WTC11 (cell line): ENCODE data around the gene PLEKHM3. TPM values are rescaled to one million over a fixed set of nuclear protein-coding genes. Genes with fewer than 3 reads are reported as not detected.

Experiments
- ATAC-seq: fragments of 200-7000 bp; cut with Tn5 transposase; 2 replicates; pipeline ENCODE4 v1.10.0; 2021; ENCODE audit warnings: mild to moderate bottlenecking, moderate library complexity
- CTCF ChIA-PET: fragments of 300-600 bp; sonication (Branson Sonifier 250); formaldehyde crosslinking; loops from one replicate; lab custom pipeline; 2021; ENCODE audit warnings: antibody characterized with exemption; lab: Charles Lee
- POLR2A ChIA-PET: fragments of 350-600 bp; sonication (Branson Sonifier 250); formaldehyde crosslinking; loops from one replicate; lab custom pipeline; 2021; ENCODE audit warnings: antibody characterized with exemption; lab: Charles Lee
- DNase-seq: peaks from one replicate; pipeline ENCODE4 v3.0.0; 2021; ENCODE audit warnings: low spot score
- H3K27ac Mint-ChIP-seq: 2 replicates; pipeline ENCODE4 v1.8.0; 2021; ENCODE audit warnings: mixed read lengths
- H3K27me3 Mint-ChIP-seq: 2 replicates; pipeline ENCODE4 v1.8.0; 2021; ENCODE audit warnings: low read depth, mild to moderate bottlenecking, moderate library complexity, mixed read lengths
- H3K36me3 Mint-ChIP-seq: 2 replicates; pipeline ENCODE4 v1.8.0; 2021; ENCODE audit warnings: mixed read lengths
- H3K4me1 Mint-ChIP-seq: 2 replicates; pipeline ENCODE4 v1.8.0; 2022; ENCODE audit warnings: mixed read lengths
- H3K4me3 Mint-ChIP-seq: 2 replicates; pipeline ENCODE4 v1.8.0; 2021; ENCODE audit warnings: mild to moderate bottlenecking, moderate library complexity, mixed read lengths
- H3K9me3 Mint-ChIP-seq: 2 replicates; pipeline ENCODE4 v1.8.0; 2021; ENCODE audit warnings: mixed read lengths
- CREB1 ChIP-seq: sonication (generic); formaldehyde crosslinking; IDR thresholded peaks from 2 replicates; pipeline ENCODE4 v1.8.0; 2023; ENCODE audit warnings: mild to moderate bottlenecking, missing genetic modification reagents
- CREM ChIP-seq: sonication (generic); formaldehyde crosslinking; IDR thresholded peaks from 2 replicates; pipeline ENCODE4 v1.8.1; 2022; ENCODE audit warnings: mild to moderate bottlenecking, missing genetic modification reagents, moderate library complexity
- ELF4 ChIP-seq: sonication (generic); formaldehyde crosslinking; IDR thresholded peaks from 2 replicates; pipeline ENCODE4 v1.8.1; 2022; ENCODE audit warnings: low read depth, mild to moderate bottlenecking, moderate library complexity, missing genetic modification reagents
- FOXK1 ChIP-seq: sonication (generic); formaldehyde crosslinking; IDR thresholded peaks from 2 replicates; pipeline ENCODE4 v1.8.0; 2022; ENCODE audit warnings: mild to moderate bottlenecking, moderate library complexity, missing genetic modification reagents
- JAZF1 ChIP-seq: fragments of 250-450 bp; sonication (Bioruptor Pico); IDR thresholded peaks from 2 replicates; pipeline ENCODE4 v1.9.0; 2021; ENCODE audit warnings: moderate library complexity, mild to moderate bottlenecking, inconsistent platforms
- NFE2L1 ChIP-seq: sonication (generic); formaldehyde crosslinking; IDR thresholded peaks from 2 replicates; pipeline ENCODE4 v1.8.1; 2023; ENCODE audit warnings: missing genetic modification reagents
- NFYB ChIP-seq: sonication (generic); formaldehyde crosslinking; conservative IDR thresholded peaks from 2 replicates; pipeline ENCODE4 v1.8.0; 2022; ENCODE audit warnings: low read depth, missing genetic modification reagents
- NR2C2 ChIP-seq: sonication (generic); formaldehyde crosslinking; IDR thresholded peaks from 2 replicates; pipeline ENCODE4 v1.8.0; 2022; ENCODE audit warnings: mild to moderate bottlenecking, missing genetic modification reagents
- OVOL2 ChIP-seq: fragments of 250-450 bp; sonication (Bioruptor Pico); IDR thresholded peaks from 2 replicates; pipeline ENCODE4 v1.9.0; 2021; ENCODE audit warnings: mild to moderate bottlenecking, borderline replicate concordance
- RELA ChIP-seq: sonication (generic); formaldehyde crosslinking; IDR thresholded peaks from 2 replicates; pipeline ENCODE4 v1.8.1; 2022; ENCODE audit warnings: missing genetic modification reagents, mild to moderate bottlenecking, borderline replicate concordance
- ZNF219 ChIP-seq: sonication (generic); formaldehyde crosslinking; IDR thresholded peaks from 2 replicates; pipeline ENCODE4 v1.8.0; 2023; ENCODE audit warnings: missing genetic modification reagents, mild to moderate bottlenecking, borderline replicate concordance
- ZNF232 ChIP-seq: sonication (generic); formaldehyde crosslinking; IDR thresholded peaks from 2 replicates; pipeline ENCODE4 v1.8.0; 2022; ENCODE audit warnings: mild to moderate bottlenecking, missing genetic modification reagents
- ZNF416 ChIP-seq: fragments of 250-450 bp; sonication (Bioruptor Pico); IDR thresholded peaks from 2 replicates; pipeline ENCODE4 v1.9.0; 2021; ENCODE audit warnings: mild to moderate bottlenecking, inconsistent platforms
- total RNA-seq: library from RNA; stranded (reverse); gene quantifications from 3 replicates; pipeline ENCODE4 v1.2.3, GENCODE V29; 2021
- TF ChIP-seq, protein P1 (sequence below): fragments of 250-450 bp; sonication (Bioruptor Pico); IDR thresholded peaks from 2 replicates; pipeline ENCODE4 v1.9.0; 2021; ENCODE audit warnings: moderate library complexity, mild to moderate bottlenecking, inconsistent platforms, borderline replicate concordance
- TF ChIP-seq, protein P2 (sequence below): sonication (generic); formaldehyde crosslinking; IDR thresholded peaks from 2 replicates; pipeline ENCODE4 v1.8.0; 2022; ENCODE audit warnings: mild to moderate bottlenecking, missing genetic modification reagents
- TF ChIP-seq, protein P3 (sequence below): sonication (generic); formaldehyde crosslinking; IDR thresholded peaks from 2 replicates; pipeline ENCODE4 v1.8.1; 2022; ENCODE audit warnings: mild to moderate bottlenecking, moderate library complexity, missing genetic modification reagents
- TF ChIP-seq, protein P4 (sequence below): fragments of 200-600 bp; IDR thresholded peaks from 2 replicates; pipeline ENCODE4 v1.8.0; 2022; ENCODE audit warnings: antibody characterized with exemption
- TF ChIP-seq, protein P5 (sequence below): sonication (generic); formaldehyde crosslinking; IDR thresholded peaks from 2 replicates; pipeline ENCODE4 v1.8.1; 2023; ENCODE audit warnings: mild to moderate bottlenecking, missing genetic modification reagents
- TF ChIP-seq, protein P6 (sequence below): sonication (generic); formaldehyde crosslinking; IDR thresholded peaks from 2 replicates; pipeline ENCODE4 v1.8.1; 2023; ENCODE audit warnings: mild to moderate bottlenecking, missing genetic modification reagents
- TF ChIP-seq, protein P7 (sequence below): sonication (generic); formaldehyde crosslinking; IDR thresholded peaks from 2 replicates; pipeline ENCODE4 v1.8.0; 2022; ENCODE audit warnings: mild to moderate bottlenecking, missing genetic modification reagents

PLEKHM3 gene
- total RNA-seq, 1 experiment from 2014 or later = 5.8 TPM

DNA sequence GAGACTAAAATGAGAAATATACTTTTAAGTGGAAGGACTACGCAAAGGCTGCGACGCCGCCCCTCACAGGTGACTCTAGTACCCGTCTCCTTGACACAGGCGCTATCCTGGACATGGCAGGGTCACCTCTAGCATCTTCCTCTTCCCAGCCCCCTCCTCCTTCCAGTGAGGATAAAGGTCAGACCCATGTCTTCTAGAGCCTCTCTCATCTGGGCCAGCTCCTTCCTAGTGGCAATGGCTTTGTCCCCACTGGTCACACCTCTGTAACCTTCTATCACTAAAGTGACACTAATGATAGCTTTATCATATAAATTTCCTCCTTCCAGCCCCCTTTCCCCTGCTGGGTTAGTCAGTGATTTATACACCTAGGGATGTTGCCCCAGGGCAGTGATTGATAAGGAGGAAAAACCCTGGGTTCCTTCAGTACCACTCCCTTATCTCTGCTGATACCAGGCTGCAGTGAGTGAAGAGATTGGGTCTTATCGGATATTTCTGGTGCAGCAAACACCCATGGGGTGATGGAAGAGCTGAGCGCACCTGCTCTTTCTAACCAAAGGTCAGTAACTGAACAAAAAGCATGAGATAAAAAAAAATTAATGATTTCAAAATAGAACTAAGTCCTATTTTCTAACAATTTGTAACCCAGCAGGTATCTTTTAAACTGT, 193.6 kb downstream of the PLEKHM3 start:
- Mint-ChIP-seq H3K27me3 (no peaks in the 10 kb centered on the region), H3K27ac (no peak overlapping the region), H3K4me3 (no peak overlapping the region), H3K36me3 (no peaks in the 10 kb centered on the region), H3K9me3 (no peaks in the 10 kb centered on the region), H3K4me1 (peaks cover 25% of the 10 kb centered on the region)
- ATAC-seq (peak; percentile 29; the same call in 1 of the 2 replicates), DNase-seq (no peak)
- ChIA-PET POLR2A (no interaction called here), CTCF (interaction anchor here (0.5 kb wide), 1 partner anchor 13 kb away, joined by 3 read pairs; no protein-coding TSS in a partner anchor)
- TF ChIP-seq ELF4 (no peak), NR2C2 (CRISPR knock-in tag) (no peak), NFE2L1 (CRISPR knock-in tag) (no peak), OVOL2 (CRISPR knock-in tag) (no peak), RELA (CRISPR knock-in tag) (no peak), ZNF416 (CRISPR knock-in tag) (no peak), JAZF1 (CRISPR knock-in tag) (no peak), ZNF219 (CRISPR knock-in tag) (no peak), NFYB (CRISPR knock-in tag) (no peak), CREM (CRISPR knock-in tag) (no peak), CREB1 (CRISPR knock-in tag) (no peak), FOXK1 (CRISPR knock-in tag) (no peak), ZNF232 (CRISPR knock-in tag) (no peak)
- TF ChIP-seq, protein P1, sequence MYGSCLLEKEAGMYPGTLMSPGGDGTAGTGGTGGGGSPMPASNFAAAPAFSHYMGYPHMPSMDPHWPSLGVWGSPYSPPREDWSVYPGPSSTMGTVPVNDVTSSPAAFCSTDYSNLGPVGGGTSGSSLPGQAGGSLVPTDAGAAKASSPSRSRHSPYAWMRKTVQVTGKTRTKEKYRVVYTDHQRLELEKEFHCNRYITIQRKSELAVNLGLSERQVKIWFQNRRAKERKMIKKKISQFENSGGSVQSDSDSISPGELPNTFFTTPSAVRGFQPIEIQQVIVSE (CRISPR knock-in tag) = no peak
- TF ChIP-seq, protein P2, sequence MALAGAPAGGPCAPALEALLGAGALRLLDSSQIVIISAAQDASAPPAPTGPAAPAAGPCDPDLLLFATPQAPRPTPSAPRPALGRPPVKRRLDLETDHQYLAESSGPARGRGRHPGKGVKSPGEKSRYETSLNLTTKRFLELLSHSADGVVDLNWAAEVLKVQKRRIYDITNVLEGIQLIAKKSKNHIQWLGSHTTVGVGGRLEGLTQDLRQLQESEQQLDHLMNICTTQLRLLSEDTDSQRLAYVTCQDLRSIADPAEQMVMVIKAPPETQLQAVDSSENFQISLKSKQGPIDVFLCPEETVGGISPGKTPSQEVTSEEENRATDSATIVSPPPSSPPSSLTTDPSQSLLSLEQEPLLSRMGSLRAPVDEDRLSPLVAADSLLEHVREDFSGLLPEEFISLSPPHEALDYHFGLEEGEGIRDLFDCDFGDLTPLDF (CRISPR knock-in tag) = no peak
- TF ChIP-seq, protein P3, sequence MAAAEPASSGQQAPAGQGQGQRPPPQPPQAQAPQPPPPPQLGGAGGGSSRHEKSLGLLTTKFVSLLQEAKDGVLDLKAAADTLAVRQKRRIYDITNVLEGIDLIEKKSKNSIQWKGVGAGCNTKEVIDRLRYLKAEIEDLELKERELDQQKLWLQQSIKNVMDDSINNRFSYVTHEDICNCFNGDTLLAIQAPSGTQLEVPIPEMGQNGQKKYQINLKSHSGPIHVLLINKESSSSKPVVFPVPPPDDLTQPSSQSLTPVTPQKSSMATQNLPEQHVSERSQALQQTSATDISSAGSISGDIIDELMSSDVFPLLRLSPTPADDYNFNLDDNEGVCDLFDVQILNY = no peak
- TF ChIP-seq, protein P4, sequence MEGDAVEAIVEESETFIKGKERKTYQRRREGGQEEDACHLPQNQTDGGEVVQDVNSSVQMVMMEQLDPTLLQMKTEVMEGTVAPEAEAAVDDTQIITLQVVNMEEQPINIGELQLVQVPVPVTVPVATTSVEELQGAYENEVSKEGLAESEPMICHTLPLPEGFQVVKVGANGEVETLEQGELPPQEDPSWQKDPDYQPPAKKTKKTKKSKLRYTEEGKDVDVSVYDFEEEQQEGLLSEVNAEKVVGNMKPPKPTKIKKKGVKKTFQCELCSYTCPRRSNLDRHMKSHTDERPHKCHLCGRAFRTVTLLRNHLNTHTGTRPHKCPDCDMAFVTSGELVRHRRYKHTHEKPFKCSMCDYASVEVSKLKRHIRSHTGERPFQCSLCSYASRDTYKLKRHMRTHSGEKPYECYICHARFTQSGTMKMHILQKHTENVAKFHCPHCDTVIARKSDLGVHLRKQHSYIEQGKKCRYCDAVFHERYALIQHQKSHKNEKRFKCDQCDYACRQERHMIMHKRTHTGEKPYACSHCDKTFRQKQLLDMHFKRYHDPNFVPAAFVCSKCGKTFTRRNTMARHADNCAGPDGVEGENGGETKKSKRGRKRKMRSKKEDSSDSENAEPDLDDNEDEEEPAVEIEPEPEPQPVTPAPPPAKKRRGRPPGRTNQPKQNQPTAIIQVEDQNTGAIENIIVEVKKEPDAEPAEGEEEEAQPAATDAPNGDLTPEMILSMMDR = no peak
- TF ChIP-seq, protein P5, sequence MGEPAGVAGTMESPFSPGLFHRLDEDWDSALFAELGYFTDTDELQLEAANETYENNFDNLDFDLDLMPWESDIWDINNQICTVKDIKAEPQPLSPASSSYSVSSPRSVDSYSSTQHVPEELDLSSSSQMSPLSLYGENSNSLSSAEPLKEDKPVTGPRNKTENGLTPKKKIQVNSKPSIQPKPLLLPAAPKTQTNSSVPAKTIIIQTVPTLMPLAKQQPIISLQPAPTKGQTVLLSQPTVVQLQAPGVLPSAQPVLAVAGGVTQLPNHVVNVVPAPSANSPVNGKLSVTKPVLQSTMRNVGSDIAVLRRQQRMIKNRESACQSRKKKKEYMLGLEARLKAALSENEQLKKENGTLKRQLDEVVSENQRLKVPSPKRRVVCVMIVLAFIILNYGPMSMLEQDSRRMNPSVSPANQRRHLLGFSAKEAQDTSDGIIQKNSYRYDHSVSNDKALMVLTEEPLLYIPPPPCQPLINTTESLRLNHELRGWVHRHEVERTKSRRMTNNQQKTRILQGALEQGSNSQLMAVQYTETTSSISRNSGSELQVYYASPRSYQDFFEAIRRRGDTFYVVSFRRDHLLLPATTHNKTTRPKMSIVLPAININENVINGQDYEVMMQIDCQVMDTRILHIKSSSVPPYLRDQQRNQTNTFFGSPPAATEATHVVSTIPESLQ = no peak
- TF ChIP-seq, protein P6, sequence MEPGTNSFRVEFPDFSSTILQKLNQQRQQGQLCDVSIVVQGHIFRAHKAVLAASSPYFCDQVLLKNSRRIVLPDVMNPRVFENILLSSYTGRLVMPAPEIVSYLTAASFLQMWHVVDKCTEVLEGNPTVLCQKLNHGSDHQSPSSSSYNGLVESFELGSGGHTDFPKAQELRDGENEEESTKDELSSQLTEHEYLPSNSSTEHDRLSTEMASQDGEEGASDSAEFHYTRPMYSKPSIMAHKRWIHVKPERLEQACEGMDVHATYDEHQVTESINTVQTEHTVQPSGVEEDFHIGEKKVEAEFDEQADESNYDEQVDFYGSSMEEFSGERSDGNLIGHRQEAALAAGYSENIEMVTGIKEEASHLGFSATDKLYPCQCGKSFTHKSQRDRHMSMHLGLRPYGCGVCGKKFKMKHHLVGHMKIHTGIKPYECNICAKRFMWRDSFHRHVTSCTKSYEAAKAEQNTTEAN (CRISPR knock-in tag) = no peak
- TF ChIP-seq, protein P7, sequence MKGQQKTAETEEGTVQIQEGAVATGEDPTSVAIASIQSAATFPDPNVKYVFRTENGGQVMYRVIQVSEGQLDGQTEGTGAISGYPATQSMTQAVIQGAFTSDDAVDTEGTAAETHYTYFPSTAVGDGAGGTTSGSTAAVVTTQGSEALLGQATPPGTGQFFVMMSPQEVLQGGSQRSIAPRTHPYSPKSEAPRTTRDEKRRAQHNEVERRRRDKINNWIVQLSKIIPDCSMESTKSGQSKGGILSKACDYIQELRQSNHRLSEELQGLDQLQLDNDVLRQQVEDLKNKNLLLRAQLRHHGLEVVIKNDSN (CRISPR knock-in tag) = no peak
